ENCODE results near the gene RPS10. TPM values are rescaled to one million over a fixed set of nuclear protein-coding genes. Genes with fewer than 3 reads are reported as not detected.
"Not testable (repeated sequence)": the region's sequence is repeated elsewhere in the genome, so short reads cannot be mapped to it uniquely, and the experiment has no call there.

RPS10 gene
- total RNA-seq, 1 donor from 2014 or later: 755 TPM

DNA sequence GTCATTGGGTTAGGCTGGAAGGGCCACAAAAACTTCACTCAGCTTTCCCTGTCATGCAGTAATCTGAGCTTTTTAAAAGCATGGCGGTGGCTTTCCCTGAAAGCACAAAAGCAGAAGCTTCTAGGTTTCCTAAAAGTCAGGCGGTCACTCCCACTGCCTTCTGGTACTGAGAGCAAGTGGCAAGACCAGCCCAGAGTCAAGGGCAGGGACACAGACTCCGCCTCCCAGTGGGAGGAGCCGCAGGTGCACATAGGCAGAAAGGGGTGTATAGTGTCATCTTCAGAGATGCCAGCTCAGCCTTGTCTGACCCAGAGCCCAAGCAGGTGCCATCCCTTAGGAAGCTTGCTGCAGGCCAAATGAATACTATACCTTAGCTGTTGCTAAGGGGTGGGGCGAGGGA, 22.0 kb upstream of the RPS10 start:
- DNase-seq (ENCODE audit: low read depth): no peak

DNA sequence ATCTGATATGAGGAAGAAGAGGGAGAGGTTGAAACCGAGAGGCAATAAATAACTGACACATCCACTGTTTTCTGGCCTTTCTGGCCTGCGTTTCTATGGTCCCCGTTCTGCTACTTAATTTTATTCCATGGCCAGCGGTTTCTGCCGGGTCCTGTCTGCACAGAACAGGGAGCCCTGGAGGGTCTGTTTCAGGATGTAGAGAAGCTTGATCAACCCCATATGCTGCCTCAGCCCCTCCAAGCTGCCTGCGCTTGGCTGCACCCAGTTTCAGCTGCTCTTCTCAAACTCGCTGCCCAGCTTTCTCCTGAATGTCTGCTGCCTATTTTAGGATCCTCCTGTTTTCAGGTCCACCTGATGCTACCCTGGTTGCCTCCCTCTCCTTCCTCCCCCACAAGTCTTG, 21.5 kb upstream of the RPS10 start:
- DNase-seq (ENCODE audit: low read depth): no peak

DNA sequence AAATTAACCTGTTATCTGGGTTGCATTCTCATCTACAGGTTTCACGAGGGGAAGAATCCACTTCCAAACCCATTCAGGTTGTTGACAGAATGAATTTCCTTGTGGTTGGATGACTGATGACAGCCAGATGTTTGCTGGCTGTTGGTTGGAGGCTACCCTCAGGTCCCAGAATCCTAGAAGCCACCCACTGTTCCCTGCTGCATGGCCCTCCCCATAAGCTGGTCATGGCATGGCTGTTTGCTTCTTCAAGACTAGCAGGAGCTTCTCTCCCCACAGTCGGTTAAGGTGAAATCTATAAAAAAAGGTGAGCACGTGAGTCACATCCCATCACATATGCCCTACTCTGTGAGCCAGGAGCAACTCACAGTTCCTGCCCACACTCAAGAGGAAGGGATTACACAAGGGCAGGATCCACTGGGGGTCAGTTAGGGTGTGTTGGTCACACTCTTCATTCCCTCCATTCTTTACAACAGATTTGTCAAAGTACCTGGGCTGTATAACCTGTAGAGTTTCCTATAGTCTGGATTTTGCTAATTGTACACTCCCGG, 19.5 kb upstream of the RPS10 start:
- DNase-seq (ENCODE audit: low read depth): no peak

DNA sequence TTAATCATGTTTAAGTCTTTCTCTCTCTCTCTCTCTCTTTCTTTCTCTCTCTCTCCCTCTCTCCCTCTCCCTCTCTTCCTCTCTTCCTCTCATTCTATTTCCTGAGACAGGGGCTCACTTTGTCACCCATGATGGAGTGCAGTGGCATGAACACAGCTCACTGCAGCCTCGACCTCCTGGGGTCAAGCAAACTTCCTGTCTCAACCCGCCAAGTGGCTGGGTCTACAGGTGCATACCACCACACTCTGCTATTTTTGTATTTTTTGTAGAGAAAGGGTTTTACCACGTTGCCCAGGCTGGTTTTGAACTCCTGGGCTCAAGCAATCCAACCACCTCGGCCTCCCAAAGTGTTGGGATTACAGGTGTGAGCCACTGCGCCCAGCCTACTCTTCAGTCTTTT, 15.7 kb upstream of the RPS10 start:
- no peak for DNase-seq (ENCODE audit: low read depth)

DNA sequence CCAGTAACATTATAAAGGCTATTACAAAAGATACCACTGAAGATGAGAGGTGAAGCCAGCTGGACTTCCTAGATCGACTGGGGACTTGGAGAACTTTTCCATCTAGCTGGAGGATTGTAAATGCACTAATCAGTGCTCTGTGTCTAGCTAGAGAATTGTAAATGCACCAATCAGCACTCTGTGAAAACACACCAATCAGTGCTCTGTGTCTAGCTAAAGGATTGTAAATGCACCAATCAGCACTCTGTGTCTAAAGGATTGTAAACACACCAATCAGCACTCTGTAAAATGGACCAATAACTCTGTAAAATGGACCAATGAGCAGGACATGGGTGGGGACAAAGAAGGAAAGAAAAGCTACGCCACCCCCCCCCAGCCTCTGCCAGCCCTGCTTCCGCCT, 13.6 kb upstream of the RPS10 start:
- no peak for DNase-seq (ENCODE audit: low read depth)

DNA sequence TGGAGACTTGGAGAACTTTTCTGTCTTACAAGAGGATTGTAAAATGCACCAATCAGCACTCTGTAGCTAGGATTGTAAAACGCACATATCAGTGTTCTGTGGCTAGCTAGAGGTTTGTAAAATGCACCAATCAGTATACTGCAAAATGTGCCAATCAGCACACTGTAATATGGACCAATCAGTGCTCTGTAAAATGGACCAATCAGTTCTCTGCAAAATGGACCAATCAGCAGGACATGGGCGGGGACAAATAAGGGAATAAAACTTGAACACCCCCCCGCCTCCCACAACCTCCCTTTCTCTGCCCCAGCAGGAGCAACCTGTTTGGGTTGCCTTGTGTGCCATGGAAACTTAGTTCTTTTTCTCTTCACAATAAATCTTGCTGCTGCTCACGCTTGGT, 12.8 kb upstream of the RPS10 start:
- no peak for DNase-seq (ENCODE audit: low read depth)

DNA sequence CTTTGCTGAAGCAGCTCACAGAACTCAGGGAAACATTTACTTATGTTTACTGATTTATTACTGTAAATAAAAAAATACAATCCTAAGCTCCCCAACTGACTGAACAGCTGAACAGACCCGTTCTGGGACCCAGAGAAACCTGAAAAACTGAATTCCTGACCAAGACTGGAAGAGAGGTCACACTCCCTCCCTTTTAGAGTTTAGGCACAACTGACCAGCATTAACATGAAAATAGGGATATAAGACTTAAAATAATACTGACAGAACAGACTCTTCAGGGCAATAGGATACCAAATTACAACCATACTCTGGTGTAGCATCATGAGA, 11.7 kb upstream of the RPS10 start:
- no peak for DNase-seq (ENCODE audit: low read depth)

DNA sequence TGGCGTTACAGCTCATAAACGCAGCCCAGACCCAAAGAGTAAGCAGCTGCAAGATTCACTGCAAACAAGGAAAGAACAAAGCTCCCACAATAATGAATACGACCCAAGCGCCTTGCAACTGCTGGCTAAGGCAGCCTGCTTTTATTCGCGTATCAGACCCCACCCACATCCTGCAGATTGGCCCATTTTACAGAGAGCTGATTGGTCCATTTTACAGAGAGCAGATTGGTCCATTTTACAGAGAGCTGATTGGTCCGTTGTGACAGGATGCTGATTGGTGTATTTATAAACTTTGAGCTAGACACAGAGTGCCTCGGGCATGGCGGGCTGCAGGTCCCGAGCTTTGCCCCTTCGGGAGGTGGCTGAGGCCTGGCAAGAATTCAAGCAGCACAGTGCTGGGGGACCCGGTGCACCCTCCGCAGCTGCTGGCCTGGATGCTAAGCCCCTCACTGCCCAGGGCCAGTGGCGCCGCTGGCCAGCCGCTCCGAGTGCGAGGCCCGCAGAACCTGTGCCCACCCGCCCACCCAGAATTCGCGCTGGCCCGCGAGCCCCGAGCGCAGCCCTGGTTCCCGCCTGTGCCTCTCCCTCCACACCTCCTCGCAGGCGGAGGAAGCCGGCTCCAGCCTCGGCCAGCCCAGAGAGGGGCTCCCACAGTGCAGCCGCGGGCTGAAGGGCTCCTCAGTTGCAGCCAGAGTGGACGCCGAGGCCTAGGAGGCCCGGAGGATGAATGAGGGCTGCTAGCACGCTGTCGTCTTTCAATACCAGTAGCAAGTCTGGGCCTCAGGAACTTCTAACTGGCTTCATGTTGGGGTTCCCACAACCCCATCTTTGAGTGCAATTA, 11.2 kb upstream of the RPS10 start:
- DNase-seq (ENCODE audit: low read depth): no peak

DNA sequence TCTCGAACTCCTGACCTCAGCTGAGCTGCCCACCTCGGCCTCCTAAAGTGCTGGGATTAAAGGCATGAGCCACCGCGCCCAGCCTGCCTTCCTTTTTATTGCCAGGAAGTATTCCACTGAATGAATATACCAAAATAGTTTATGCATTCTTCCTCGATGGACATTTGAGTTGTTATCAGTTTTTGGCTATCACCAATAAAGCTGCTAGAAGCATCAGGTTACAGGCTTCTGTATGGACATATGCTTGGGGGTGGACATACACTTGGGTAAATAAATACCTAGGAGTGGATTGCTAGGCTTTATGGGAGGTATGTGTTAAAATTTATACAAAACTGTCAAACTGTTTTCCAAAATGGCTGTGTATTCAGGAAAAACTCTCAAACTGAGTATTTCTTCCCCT, 10.0 kb upstream of the RPS10 start:
- DNase-seq (ENCODE audit: low read depth): no peak

DNA sequence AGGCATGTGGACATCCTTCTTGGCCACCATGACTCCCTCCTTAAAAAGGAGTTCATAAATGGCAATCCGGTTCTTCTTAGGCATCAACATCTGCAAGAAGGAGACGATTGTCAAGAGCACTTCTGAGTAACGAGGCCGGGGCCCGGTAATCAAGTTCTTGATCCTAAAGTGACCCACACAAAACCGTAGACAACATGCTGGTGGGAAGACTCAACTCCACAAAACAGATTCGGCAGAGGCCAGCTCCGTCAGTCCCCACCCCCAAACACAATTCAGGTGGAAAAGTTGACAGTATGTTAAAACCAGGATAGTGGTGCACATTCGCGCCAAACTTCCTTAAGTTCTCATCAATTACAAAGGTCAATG, 754 bp downstream of the RPS10 start:
- no peak for DNase-seq (ENCODE audit: low read depth)

DNA sequence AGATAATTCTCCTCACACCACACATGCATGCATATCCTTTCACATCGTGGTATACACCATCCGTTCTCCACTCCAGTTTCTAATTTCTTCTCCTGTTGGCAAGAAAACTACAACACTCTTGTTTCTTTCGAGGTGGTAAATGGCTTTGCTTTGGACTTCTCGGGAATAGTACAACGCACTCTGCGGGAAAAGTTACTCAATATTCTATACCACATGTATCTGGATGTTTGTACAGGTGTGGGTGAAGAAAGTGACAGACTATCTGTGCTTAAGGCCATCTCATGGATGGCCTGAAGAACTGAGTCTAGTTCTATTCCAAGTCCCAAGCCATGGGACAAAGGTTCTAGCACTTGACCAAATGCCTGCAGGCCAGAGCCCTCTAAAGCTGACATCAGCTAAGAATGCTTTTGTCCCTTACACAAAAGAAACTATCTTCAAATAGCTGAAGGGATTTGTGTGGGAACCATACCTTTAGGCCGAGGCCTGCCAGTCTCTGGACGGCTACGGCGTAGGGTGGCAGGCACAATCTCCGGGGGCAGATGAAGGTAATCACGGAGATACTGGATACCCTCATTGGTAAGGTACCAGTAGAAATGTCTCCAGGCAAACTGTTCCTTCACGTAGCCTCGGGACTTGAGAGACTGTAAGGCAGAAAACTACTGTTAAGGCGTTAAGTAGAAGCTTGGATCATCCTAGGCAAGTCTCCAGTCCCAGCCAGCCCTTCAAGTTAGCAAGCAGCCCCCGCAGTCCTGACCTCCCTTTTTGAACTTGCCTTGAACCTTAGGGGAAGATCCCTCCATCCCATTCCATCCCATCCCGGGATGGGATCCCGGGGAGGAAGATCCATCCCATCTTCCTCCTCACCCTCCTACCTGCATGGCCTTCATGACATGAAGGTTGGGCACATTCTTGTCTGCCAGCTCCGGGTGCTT, 1.4 kb downstream of the RPS10 start:
- no peak for DNase-seq (ENCODE audit: low read depth)

DNA sequence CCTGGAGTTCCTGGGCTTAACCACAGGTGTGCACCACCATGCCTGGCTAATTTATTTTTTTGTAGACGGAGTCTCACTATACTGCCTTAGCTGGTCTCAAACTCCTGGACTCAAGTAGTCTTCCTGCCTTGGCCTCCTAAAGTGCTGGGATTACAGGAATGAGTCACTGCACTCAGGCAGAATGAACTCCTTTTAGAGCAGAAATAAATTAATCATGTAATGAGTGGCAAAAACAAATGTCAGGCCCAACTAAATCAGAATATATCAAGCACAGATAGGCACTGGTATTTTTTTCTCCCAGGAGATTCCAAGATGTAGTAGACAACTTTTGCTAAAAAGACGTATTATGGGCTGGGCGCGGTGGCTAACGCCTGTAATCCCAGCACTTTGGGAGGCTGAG, 2.6 kb downstream of the RPS10 start:
- DNase-seq (ENCODE audit: low read depth): peak; percentile 25

DNA sequence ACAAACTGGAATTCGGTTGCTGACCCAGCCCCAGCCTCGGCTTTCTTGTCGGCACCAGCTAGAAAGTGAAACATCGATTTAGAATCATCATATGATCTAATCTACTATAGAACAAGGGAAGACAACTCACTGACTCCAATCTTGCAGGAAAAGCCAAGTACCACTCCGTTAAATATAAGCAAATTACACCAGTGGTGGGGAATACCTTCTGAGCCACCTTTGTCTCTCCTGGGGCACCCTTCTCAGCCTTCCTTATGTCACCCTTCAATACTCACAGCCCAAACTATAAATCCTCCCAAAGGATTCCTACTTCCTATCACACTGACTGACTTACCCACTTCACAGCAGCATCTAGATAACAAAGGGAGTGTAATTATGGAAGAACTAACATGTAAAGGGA, 7.5 kb downstream of the RPS10 start:
- DNase-seq (ENCODE audit: low read depth): no peak

DNA sequence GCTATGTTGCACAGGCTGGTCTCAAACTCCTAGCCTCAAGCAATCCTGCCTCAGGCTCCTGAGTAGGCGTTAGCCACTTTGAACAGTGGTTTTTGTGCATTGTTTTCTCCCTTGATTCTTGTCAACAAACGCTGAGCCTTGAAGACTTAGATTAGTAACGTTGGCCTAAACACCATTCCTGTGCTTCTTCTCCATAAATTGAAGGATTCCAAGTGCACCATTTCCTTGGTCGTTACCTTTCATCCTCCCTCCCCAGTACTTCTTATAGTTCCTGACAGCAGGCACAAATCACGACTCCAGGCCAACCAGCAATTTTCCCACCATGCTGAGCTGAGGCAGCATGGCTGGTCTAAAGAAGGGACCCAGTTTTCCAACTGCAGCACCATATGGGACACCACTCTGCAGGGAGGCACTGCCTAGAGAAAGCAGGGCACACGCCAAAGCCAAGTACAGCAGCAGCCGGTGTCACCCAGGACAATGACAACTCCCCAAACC, 8.9 kb downstream of the RPS10 start:
- no peak for DNase-seq (ENCODE audit: low read depth)

DNA sequence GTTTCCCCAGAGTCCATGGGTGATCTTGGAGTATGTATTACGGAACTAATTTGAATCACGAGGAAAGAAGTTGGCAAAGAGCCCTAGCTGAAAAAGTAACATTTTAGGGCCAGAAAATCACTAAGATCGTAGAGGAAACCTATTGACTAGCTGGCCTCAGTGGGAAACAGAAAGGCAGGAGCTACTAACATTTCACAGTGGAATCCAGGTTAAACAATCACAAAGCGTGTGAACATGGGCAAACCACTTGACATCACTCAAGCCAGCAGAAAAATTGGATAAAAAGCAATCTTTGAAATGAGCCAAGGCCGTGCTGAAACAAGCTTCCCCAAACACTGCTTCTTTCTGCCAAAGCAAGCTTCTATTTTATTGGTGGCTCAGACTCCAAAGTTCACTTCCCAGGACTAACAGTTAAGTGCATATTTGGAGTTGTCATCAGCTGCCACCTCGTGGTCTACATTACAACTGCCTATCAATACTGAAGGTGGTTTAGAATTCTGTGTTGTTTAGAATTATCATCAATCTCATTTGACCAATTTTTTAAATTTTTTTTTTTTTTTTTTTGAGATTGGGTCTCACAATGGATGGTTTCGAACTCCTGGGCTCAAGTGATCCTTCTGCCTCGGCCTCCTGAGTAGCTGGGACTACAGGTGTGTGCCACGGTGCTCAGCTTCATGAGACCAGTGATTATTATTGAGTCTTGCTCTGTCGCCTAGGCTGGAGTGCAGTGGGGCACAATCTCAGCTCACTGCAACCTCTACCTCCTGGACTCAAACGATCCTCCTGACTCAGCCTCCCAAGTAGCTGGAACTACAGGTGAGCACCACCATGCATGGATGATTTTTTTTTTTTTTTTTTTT, 10.6 kb downstream of the RPS10 start:
- peak; percentile 77 for DNase-seq (ENCODE audit: low read depth)

DNA sequence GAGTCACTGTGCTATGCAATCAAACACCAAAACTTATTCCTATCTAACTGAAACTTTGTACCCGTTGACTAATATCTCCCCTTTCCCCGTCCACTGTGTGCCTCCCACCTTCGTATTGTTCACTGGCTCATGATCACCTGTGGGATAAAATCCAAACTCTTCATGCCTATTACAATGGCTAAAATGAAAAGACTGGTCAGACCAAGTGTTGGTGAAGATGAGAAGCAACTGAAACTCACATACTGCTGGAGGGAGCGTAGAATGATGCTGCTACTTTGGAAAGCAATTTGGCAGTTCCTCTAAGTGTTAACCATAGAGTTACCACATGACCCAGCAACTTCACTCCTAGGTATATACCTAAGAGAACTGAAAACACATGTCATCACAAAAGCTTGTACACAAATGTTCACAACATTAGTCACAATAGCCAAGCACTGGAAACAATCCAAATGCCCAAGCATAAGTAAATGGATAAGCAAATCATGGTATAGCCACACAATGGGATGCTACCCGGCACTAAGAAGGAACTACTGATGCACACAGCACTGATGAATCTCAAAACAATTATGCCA, 13.1 kb downstream of the RPS10 start:
- DNase-seq (ENCODE audit: low read depth): peak; percentile 42

DNA sequence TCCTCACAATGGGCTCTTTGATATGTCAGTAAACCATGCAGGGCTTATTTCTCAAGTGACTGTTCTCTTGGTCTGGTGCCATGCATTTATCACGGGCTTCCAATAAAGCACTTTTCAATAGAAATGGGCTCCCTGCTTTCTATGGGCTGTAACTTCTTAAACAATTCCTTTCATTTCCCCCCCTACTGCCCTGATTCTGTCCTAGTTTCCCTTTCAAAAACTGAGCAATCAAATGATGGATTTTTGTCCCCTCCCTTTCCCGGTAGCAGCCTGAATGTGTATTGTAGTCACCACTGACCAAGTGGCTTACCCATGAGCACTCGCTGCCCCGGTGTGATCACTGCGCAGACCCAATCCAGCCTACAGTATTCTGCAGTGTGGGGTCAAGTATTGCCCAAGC, 13.9 kb downstream of the RPS10 start:
- no peak for DNase-seq (ENCODE audit: low read depth)

DNA sequence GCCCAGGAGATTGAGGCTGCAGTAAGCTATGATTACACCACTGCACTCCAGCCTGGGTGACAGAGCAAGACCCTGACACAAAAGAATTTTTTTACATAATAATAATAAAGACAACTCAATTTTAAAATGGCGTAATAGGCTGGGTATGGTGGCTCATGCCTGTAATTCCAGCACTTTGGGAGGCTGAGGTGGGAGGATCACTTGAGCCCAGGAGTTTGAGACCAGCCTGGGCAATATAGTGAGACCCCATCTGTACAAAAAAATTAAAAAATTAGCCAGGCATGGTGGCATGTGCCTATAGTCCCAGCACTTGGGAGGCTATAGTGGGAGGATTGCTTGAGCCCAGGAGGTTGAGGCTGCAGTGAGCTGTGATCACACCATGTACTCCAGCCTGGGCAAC, 18.0 kb downstream of the RPS10 start:
- not testable (repeated sequence) for DNase-seq (ENCODE audit: low read depth)

DNA sequence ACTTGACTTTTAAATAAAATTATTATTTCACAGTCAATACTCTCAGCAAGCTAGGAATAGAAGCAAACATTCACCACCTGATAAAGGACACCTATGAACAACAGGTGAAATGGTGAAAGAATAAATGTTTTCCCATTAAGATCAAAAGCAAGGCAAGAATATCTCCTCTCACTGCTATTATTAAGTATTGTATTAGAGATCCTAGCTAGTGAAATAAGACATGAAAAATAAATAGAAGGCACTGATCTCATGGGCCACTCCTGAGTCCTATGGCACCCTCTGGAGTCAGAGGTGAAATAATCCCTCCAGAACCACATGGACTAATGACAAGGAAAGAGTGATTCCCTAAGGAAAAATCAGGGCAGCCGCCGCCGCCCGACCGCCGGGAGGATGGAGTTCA, 29.4 kb downstream of the RPS10 start:
- no peak for DNase-seq (ENCODE audit: low read depth)

DNA sequence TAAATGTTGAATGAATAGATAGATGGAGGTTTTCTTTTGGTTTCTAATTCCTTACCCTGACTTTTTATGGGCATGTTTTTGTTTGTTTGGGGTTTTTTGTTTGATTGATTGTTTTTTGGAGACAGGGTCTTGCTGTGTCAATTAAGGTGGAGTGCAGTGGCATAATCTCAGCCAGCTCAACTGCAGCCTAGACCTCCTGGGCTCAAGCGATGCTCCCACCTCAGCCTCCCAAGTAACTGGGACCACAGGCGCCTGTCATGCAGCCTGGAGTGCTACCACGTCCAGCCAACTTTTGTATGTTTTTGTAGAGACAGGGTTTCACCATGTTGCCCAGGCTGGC, 31.9 kb downstream of the RPS10 start:
- DNase-seq (ENCODE audit: low read depth): no peak

DNA sequence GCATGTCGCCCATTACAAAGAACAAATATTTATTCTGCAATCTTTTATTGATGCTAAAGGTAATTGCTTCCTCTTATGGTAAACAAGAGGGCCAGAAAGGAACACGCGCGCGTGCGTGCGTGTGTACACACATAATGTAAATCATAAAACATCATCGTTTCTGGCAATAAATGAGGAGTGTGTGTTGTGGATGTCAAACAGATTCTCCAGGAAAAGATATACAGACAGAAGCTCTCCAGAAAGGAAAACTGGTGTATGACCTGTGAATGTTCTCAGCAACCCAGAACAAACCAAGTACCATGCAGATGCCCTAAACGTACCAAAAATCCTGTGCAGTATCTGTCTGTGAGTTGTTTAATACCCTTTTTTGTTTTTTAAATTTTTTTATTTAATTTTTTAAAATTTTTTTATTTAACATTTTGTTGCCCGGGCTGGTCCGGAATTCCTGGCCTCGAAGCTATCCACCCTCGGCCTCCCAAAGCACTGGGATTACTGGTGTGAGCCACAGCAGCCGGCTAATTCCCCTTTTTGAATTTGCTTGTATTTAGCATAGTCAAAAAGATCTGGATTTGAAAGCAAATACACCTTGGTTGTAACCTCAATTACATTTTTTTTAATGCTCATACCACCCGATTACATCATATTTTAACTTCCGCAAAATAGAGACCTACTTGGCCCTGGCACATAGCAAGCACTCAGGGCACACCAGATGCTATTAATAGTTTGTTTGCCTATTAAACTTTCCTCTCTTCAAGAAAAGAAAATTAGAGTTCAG, 32.5 kb downstream of the RPS10 start:
- no peak for DNase-seq (ENCODE audit: low read depth)
